D721Med (cell line): ENCODE results near the gene KIF5A.

Experiments used
- DNase-seq: peaks from one replicate; pipeline ENCODE4 v3.0.0; 2011; ENCODE audit warnings: low spot score; ENCODE audit not compliant: insufficient read length
- FAIRE-seq: peaks from 2 replicates; lab custom pipeline; 2011; peaks lifted over from hg19 to GRCh38; lab: Jason Lieb, UNC
- TF ChIP-seq, protein P1 (sequence below): IDR thresholded peaks from 2 replicates; pipeline ENCODE4 v1.5.1; 2012; ENCODE audit warnings: mild to moderate bottlenecking, control low read depth; ENCODE audit not compliant: insufficient read depth; ENCODE audit errors: missing control alignments

KIF5A gene

DNA sequence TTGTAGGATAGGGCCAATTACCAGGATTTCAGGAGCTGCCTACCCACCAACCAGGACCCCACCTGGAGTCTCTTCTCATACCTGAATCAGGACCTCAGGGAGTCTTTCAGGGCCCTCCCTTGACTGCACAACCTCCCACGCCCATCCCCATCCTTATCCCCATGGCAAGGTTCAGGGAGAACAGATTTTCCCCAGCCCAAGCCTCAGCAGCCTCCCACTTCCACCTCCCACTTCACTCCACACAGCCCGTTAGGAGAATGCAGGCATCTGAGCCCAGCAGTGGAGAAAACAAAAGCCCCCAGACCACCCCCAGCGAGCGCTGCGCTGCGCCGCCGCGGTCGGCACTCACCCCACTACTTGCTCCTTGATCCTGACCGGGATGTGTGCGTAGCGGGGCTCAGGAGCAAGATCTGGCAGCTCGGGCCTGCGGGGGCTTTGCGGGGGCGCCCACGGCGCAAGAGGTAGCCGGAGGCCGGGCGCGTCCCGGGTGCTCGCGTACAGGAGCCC, 81.8 kb downstream of the KIF5A start:
- DNase-seq (no peak), FAIRE-seq (no peak)
- TF ChIP-seq, protein P1, sequence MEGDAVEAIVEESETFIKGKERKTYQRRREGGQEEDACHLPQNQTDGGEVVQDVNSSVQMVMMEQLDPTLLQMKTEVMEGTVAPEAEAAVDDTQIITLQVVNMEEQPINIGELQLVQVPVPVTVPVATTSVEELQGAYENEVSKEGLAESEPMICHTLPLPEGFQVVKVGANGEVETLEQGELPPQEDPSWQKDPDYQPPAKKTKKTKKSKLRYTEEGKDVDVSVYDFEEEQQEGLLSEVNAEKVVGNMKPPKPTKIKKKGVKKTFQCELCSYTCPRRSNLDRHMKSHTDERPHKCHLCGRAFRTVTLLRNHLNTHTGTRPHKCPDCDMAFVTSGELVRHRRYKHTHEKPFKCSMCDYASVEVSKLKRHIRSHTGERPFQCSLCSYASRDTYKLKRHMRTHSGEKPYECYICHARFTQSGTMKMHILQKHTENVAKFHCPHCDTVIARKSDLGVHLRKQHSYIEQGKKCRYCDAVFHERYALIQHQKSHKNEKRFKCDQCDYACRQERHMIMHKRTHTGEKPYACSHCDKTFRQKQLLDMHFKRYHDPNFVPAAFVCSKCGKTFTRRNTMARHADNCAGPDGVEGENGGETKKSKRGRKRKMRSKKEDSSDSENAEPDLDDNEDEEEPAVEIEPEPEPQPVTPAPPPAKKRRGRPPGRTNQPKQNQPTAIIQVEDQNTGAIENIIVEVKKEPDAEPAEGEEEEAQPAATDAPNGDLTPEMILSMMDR = no peak

DNA sequence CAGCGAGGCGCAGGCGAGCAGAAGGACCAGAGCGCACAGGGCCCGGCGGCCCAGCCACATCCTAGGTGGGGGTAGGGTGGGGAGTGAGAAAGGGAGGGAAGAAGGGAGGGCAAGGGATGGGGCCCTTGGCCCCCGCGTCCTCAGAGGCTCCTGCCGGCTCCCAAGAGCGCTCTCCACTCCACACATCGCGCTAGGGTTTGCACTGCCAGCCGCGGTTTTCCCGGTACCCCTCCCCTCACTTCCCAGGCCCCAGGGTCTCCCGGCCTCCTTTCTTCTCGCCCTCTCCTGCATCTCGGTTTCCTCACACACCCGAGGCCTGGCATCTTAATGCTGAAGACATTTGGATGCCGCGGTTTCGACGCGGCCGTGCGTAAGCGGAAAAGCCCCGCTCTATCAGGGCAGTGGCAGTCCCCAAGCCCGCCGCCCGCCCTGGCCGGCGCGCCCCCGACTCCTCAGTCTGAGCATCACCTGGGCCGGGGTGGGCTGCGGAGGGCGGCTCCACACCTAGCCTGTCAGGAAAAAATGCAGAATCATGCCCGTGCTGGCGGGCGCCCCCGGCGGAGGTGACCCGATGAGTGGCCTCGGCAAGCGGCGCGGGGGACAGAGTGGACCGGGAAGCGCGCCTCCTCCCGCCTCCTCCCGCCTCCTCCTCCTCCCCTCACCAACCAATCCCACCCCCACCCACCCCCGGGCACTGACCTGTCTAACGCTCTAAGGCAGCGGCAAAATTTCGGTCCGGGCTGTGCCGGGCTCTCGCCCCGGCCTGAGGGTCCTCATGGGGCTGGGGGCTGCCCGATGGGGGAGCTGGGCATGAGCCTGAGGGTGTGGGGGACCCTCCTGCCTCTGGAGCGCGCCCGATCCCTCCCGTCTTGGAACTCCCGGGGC, 82.5 kb downstream of the KIF5A start:
- DNase-seq = no peak
- TF ChIP-seq, protein P1 = no peak
- no peak for FAIRE-seq

DNA sequence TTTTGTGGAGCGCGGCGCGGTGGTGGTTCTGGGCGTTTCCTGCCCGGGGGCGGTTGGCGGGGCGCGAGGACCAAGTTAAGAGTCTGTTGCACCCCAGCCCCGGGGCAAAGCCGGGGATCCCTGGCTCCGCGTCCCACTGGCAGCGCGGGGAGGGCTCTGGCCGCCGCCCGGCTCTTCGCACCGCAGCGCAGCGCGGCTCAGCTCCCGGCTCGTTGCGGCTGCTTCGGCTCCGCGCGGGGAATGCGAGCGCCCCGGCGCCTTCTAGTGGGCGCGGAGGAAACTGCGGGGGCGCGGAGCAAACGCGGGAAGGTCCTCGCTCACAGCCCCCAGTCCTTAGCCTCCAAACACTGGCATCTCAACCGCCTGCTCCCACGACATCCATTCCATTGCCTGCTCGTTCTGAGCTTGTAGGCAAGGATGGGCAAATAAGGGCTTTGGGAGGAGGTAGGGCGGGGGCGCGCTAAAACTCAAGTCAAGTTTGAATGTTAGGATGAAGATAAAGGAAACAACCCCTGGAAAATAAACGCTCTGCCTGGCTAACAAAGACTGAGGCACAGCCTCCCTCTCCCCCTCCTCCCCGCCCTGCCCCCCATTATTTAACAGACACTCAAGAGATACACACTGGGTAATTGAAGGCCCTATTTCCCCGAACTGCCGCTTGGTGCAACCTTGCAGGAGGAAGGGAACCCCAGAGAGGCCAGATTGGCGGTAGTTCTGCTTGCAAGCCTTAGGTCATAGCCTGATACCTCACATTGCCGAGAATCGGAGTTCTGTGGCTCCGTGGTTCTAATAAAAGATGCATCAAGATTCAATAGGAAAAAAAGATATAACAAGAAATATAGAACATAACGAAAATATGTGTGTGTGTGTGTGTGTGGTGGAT, 83.4 kb downstream of the KIF5A start, which contains the start of gene B4GALNT1:
B4GALNT1 (minus strand) TSS at position 244 of the 883 bp plus-strand sequence. CDS start 1,069 bp downstream, outside the sequence.
- DNase-seq = no peak
- TF ChIP-seq, protein P1 = peak; percentile 68
- FAIRE-seq = no peak
